ENCODE results near the gene SLC6A4.

SLC6A4 gene

DNA sequence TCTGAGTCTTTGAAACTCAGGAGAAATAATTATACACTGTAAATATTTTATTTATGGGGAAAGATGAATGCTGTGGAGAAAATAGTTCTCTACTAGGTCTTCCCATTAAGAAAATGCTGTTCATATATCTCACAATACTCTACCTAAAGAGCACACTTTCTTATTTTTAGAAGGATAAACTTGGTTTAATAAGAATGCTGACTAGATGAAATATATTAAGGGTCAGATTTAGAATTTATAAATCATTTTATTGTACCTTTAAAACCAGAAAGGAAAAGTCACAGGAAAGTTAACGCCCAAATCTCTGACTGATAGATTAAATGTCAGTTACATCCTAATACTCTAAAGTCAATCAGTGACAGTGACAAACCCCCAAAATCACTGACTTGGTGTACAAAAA lies 48.7 kb downstream of the SLC6A4 start:
- no peak overlapping the region for H3K9ac ChIP-seq (ENCODE audit: insufficient read length, low read depth)
- no peak overlapping the region for H3K4me3 ChIP-seq (ENCODE audit: insufficient read length, low read depth)
- DNase-seq (ENCODE audit: low read depth, low spot score), result no peak
- H3K27me3 ChIP-seq (ENCODE audit: insufficient read depth, insufficient read length), result no peaks in the 10 kb centered on the region
- H3K9me3 ChIP-seq (ENCODE audit: insufficient read depth, low read length), result no peaks in the 10 kb centered on the region
- TF ChIP-seq SUZ12 (IDR thresholded peaks at IDR 0.05; ENCODE audit: extremely low read depth, insufficient read depth, insufficient read length) (no peak), ZNF274 (IDR thresholded peaks at IDR 0.05; ENCODE audit: low read depth, low read length) (no peak), YY1 (IDR thresholded peaks at IDR 0.05; ENCODE audit: insufficient read depth, insufficient read length) (no peak)
- H3K4me1 ChIP-seq (ENCODE audit: insufficient read depth, insufficient read length), result no peaks in the 10 kb centered on the region
- peaks cover 36% of the 10 kb centered on the region for H3K36me3 ChIP-seq (ENCODE audit: insufficient read depth, insufficient read length, low read length)

- Histone ChIP-seq H3K9me3 (ENCODE audit: insufficient read depth, low read length) (no peaks in the 10 kb centered on the region), H3K4me3 (ENCODE audit: insufficient read length, low read depth) (no peak overlapping the region), H3K36me3 (ENCODE audit: insufficient read depth, insufficient read length, low read length) (peaks cover 30% of the 10 kb centered on the region), H3K27me3 (ENCODE audit: insufficient read depth, insufficient read length) (no peaks in the 10 kb centered on the region), H3K4me1 (ENCODE audit: insufficient read depth, insufficient read length) (no peaks in the 10 kb centered on the region), H3K9ac (ENCODE audit: insufficient read length, low read depth) (no peak overlapping the region)
- TF ChIP-seq SUZ12 (IDR thresholded peaks at IDR 0.05; ENCODE audit: extremely low read depth, insufficient read depth, insufficient read length) (no peak), YY1 (IDR thresholded peaks at IDR 0.05; ENCODE audit: insufficient read depth, insufficient read length) (no peak), ZNF274 (IDR thresholded peaks at IDR 0.05; ENCODE audit: low read depth, low read length) (no peak)
- DNase-seq (ENCODE audit: low read depth, low spot score), result no peak
Observed at GRCh38 chr17:30176855-30177254, 58.6 kb downstream of the SLC6A4 start.

GRCh38 chr17:30174556-30174955 lies 60.9 kb downstream of the SLC6A4 start:
- no peaks in the 10 kb centered on the region for H3K9me3 ChIP-seq (ENCODE audit: insufficient read depth, low read length)
- H3K27me3 ChIP-seq (ENCODE audit: insufficient read depth, insufficient read length), result no peaks in the 10 kb centered on the region
- TF ChIP-seq YY1 (IDR thresholded peaks at IDR 0.05; ENCODE audit: insufficient read depth, insufficient read length) (no peak), ZNF274 (IDR thresholded peaks at IDR 0.05; ENCODE audit: low read depth, low read length) (no peak), SUZ12 (IDR thresholded peaks at IDR 0.05; ENCODE audit: extremely low read depth, insufficient read depth, insufficient read length) (no peak)
- no peak for DNase-seq (ENCODE audit: low read depth, low spot score)
- H3K9ac ChIP-seq (ENCODE audit: insufficient read length, low read depth), result no peak overlapping the region
- no peak overlapping the region for H3K4me3 ChIP-seq (ENCODE audit: insufficient read length, low read depth)
- no peaks in the 10 kb centered on the region for H3K4me1 ChIP-seq (ENCODE audit: insufficient read depth, insufficient read length)
- peaks cover 16% of the 10 kb centered on the region for H3K36me3 ChIP-seq (ENCODE audit: insufficient read depth, insufficient read length, low read length)

GRCh38 chr17:30173649-30174048 lies 61.8 kb downstream of the SLC6A4 start:
- no peak for DNase-seq (ENCODE audit: low read depth, low spot score)
- Histone ChIP-seq H3K4me3 (ENCODE audit: insufficient read length, low read depth) (no peak overlapping the region), H3K4me1 (ENCODE audit: insufficient read depth, insufficient read length) (no peaks in the 10 kb centered on the region), H3K9me3 (ENCODE audit: insufficient read depth, low read length) (no peaks in the 10 kb centered on the region), H3K36me3 (ENCODE audit: insufficient read depth, insufficient read length, low read length) (peaks cover 7% of the 10 kb centered on the region), H3K27me3 (ENCODE audit: insufficient read depth, insufficient read length) (no peaks in the 10 kb centered on the region), H3K9ac (ENCODE audit: insufficient read length, low read depth) (no peak overlapping the region)
- no peak for TF ChIP-seq YY1 (IDR thresholded peaks at IDR 0.05; ENCODE audit: insufficient read depth, insufficient read length)
- TF ChIP-seq ZNF274 (IDR thresholded peaks at IDR 0.05; ENCODE audit: low read depth, low read length), result no peak
- no peak for TF ChIP-seq SUZ12 (IDR thresholded peaks at IDR 0.05; ENCODE audit: extremely low read depth, insufficient read depth, insufficient read length)

- Histone ChIP-seq H3K27me3 (ENCODE audit: insufficient read depth, insufficient read length) (no peaks in the 10 kb centered on the region), H3K36me3 (ENCODE audit: insufficient read depth, insufficient read length, low read length) (peaks cover 2% of the 10 kb centered on the region), H3K9me3 (ENCODE audit: insufficient read depth, low read length) (no peaks in the 10 kb centered on the region), H3K9ac (ENCODE audit: insufficient read length, low read depth) (no peak overlapping the region), H3K4me3 (ENCODE audit: insufficient read length, low read depth) (no peak overlapping the region), H3K4me1 (ENCODE audit: insufficient read depth, insufficient read length) (no peaks in the 10 kb centered on the region)
- no peak for DNase-seq (ENCODE audit: low read depth, low spot score)
- TF ChIP-seq ZNF274 (IDR thresholded peaks at IDR 0.05; ENCODE audit: low read depth, low read length) (no peak), YY1 (IDR thresholded peaks at IDR 0.05; ENCODE audit: insufficient read depth, insufficient read length) (no peak), SUZ12 (IDR thresholded peaks at IDR 0.05; ENCODE audit: extremely low read depth, insufficient read depth, insufficient read length) (no peak)
Observed at GRCh38 chr17:30172560-30172959, 62.9 kb downstream of the SLC6A4 start.

GRCh38 chr17:30170415-30170987 lies 65.0 kb downstream of the SLC6A4 start:
- H3K4me1 ChIP-seq (ENCODE audit: insufficient read depth, insufficient read length), result no peaks in the 10 kb centered on the region

DNA sequence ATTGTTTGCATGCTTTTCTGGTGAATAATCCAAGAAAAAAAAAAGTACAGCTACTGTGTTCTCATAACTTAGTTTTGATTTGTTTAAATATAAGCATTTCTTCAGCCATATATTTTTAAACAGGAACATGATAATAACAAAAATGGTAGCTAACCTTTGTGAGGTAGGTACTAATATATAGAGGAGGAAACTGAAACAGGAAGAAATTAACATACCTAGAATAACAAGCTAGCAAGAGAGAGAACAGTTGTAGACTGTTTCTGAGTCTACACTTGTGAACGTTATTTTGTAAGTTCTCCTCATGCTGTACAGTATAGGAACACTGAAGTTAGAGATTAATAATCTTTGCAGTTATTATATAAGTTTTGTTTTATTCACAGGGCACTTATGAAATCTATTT lies 69.5 kb downstream of the SLC6A4 start:
- Histone ChIP-seq H3K4me1 (ENCODE audit: insufficient read depth, insufficient read length) (no peaks in the 10 kb centered on the region), H3K9me3 (ENCODE audit: insufficient read depth, low read length) (no peaks in the 10 kb centered on the region), H3K27me3 (ENCODE audit: insufficient read depth, insufficient read length) (no peaks in the 10 kb centered on the region), H3K4me3 (ENCODE audit: insufficient read length, low read depth) (no peak overlapping the region), H3K9ac (ENCODE audit: insufficient read length, low read depth) (no peak overlapping the region), H3K36me3 (ENCODE audit: insufficient read depth, insufficient read length, low read length) (peaks cover 3% of the 10 kb centered on the region)
- TF ChIP-seq YY1 (IDR thresholded peaks at IDR 0.05; ENCODE audit: insufficient read depth, insufficient read length) (no peak), SUZ12 (IDR thresholded peaks at IDR 0.05; ENCODE audit: extremely low read depth, insufficient read depth, insufficient read length) (no peak)
- DNase-seq (ENCODE audit: low read depth, low spot score), result no peak

More at GRCh38 chr17:30170415-30170987, 65.0 kb downstream of the SLC6A4 start:
- no peak for TF ChIP-seq SUZ12 (IDR thresholded peaks at IDR 0.05; ENCODE audit: extremely low read depth, insufficient read depth, insufficient read length)
- TF ChIP-seq YY1 (IDR thresholded peaks at IDR 0.05; ENCODE audit: insufficient read depth, insufficient read length), result no peak
- TF ChIP-seq ZNF274 (IDR thresholded peaks at IDR 0.05; ENCODE audit: low read depth, low read length), result no peak
- no peak overlapping the region for H3K4me3 ChIP-seq (ENCODE audit: insufficient read length, low read depth)
- no peaks in the 10 kb centered on the region for H3K27me3 ChIP-seq (ENCODE audit: insufficient read depth, insufficient read length)
- H3K36me3 ChIP-seq (ENCODE audit: insufficient read depth, insufficient read length, low read length), result peaks cover 2% of the 10 kb centered on the region
- H3K9ac ChIP-seq (ENCODE audit: insufficient read length, low read depth), result no peak overlapping the region
- DNase-seq (ENCODE audit: low read depth, low spot score), result no peak
- H3K9me3 ChIP-seq (ENCODE audit: insufficient read depth, low read length), result no peaks in the 10 kb centered on the region
